Chondrocyte (in vitro differentiated cells): ENCODE results near the gene THRB. TPM values are rescaled to one million over a fixed set of nuclear protein-coding genes. Genes with fewer than 3 reads are reported as not detected.

ENCODE experiments used
- DNase-seq: peaks from one replicate; pipeline ENCODE4 v3.0.0; 2021; ENCODE audit warnings: mixed read lengths, low spot score
- H3K27ac Mint-ChIP-seq: one replicate; pipeline ENCODE4 v1.8.0; 2021; ENCODE audit warnings: mild to moderate bottlenecking, moderate library complexity, mixed read lengths; ENCODE audit not compliant: unreplicated experiment
- H3K27me3 Mint-ChIP-seq: 2 replicates; pipeline ENCODE4 v1.8.0; 2021; ENCODE audit warnings: low read depth, mixed read lengths
- H3K36me3 Mint-ChIP-seq: 2 replicates; pipeline ENCODE4 v1.8.0; 2021; ENCODE audit warnings: low read depth, mixed read lengths
- H3K4me1 Mint-ChIP-seq: 2 replicates; pipeline ENCODE4 v1.8.0; 2021; ENCODE audit warnings: low read depth, mild to moderate bottlenecking, mixed read lengths
- H3K4me3 Mint-ChIP-seq: one replicate; pipeline ENCODE4 v1.8.0; 2021; ENCODE audit warnings: mild to moderate bottlenecking, moderate library complexity, mixed read lengths; ENCODE audit not compliant: unreplicated experiment
- H3K9me3 Mint-ChIP-seq: 2 replicates; pipeline ENCODE4 v1.8.0; 2021; ENCODE audit warnings: low read depth, mixed read lengths
- CTCF ChIP-seq: fragments of 200-600 bp; sonication (generic); IDR thresholded peaks from 2 replicates; pipeline ENCODE4 v1.5.0; 2021; ENCODE audit warnings: antibody characterized with exemption, mild to moderate bottlenecking, moderate library complexity
- total RNA-seq: library from RNA; stranded (reverse); gene quantifications from 3 replicates; pipeline ENCODE4 v1.2.1, GENCODE V29; 2021

THRB gene
- total RNA-seq, 1 donor from 2014 or later: 3.8 TPM

- peaks cover 17% of the 10 kb centered on the region for H3K4me1 Mint-ChIP-seq
- no peak overlapping the region for H3K27ac Mint-ChIP-seq
- TF ChIP-seq CTCF: no peak
- no peak overlapping the region for H3K4me3 Mint-ChIP-seq
- H3K36me3 Mint-ChIP-seq: no peaks in the 10 kb centered on the region
- no peaks in the 10 kb centered on the region for H3K27me3 Mint-ChIP-seq
- H3K9me3 Mint-ChIP-seq: no peaks in the 10 kb centered on the region
- DNase-seq: no peak
These were observed 354.9 kb downstream of the THRB start for GRCh38 chr3:24139463-24140412.

GRCh38 chr3:24138876-24139256 lies 355.8 kb downstream of the THRB start:
- Mint-ChIP-seq H3K9me3 (no peaks in the 10 kb centered on the region), H3K4me1 (peaks cover 13% of the 10 kb centered on the region), H3K27me3 (no peaks in the 10 kb centered on the region), H3K36me3 (no peaks in the 10 kb centered on the region), H3K4me3 (no peak overlapping the region), H3K27ac (no peak overlapping the region)
- DNase-seq: no peak
- TF ChIP-seq CTCF: no peak

GRCh38 chr3:24137958-24138875 lies 356.4 kb downstream of the THRB start:
- no peak for DNase-seq
- no peak overlapping the region for H3K27ac Mint-ChIP-seq
- no peak for TF ChIP-seq CTCF
- H3K4me3 Mint-ChIP-seq: no peak overlapping the region
- H3K36me3 Mint-ChIP-seq: no peaks in the 10 kb centered on the region
- H3K27me3 Mint-ChIP-seq: no peaks in the 10 kb centered on the region
- H3K9me3 Mint-ChIP-seq: no peaks in the 10 kb centered on the region
- peaks cover 13% of the 10 kb centered on the region for H3K4me1 Mint-ChIP-seq

GRCh38 chr3:24137334-24137733 lies 357.3 kb downstream of the THRB start:
- no peak for TF ChIP-seq CTCF
- no peak for DNase-seq
- Mint-ChIP-seq H3K4me3 (no peak overlapping the region), H3K4me1 (peaks cover 13% of the 10 kb centered on the region), H3K36me3 (no peaks in the 10 kb centered on the region), H3K27me3 (no peaks in the 10 kb centered on the region), H3K9me3 (no peaks in the 10 kb centered on the region), H3K27ac (no peak overlapping the region)
